ENCODE data around the gene RGS11.

- TF ChIP-seq, protein P1, sequence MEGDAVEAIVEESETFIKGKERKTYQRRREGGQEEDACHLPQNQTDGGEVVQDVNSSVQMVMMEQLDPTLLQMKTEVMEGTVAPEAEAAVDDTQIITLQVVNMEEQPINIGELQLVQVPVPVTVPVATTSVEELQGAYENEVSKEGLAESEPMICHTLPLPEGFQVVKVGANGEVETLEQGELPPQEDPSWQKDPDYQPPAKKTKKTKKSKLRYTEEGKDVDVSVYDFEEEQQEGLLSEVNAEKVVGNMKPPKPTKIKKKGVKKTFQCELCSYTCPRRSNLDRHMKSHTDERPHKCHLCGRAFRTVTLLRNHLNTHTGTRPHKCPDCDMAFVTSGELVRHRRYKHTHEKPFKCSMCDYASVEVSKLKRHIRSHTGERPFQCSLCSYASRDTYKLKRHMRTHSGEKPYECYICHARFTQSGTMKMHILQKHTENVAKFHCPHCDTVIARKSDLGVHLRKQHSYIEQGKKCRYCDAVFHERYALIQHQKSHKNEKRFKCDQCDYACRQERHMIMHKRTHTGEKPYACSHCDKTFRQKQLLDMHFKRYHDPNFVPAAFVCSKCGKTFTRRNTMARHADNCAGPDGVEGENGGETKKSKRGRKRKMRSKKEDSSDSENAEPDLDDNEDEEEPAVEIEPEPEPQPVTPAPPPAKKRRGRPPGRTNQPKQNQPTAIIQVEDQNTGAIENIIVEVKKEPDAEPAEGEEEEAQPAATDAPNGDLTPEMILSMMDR (IDR thresholded peaks at IDR 0.05): no peak
- no peak for TF ChIP-seq TCF7L2 (IDR thresholded peaks at IDR 0.05; ENCODE audit: low read depth, low read length)
Measured at GRCh38 chr16:270381-271255, 5.1 kb downstream of the RGS11 start.

Data from Panc1 (cell line).